ENCODE results near the gene FAM216A.

The FAM216A gene

GRCh38 chr12:110534811-110535210 lies 66.2 kb downstream of the FAM216A start:
- DNase-seq (ENCODE audit: insufficient read length, low spot score), result no peak
- no peak for TF ChIP-seq CTCF (IDR thresholded peaks at IDR 0.05; ENCODE audit: insufficient read depth, missing control alignments)
- no peak for FAIRE-seq

GRCh38 chr12:110536834-110537604 lies 68.4 kb downstream of the FAM216A start:
- no peak for TF ChIP-seq CTCF (IDR thresholded peaks at IDR 0.05; ENCODE audit: insufficient read depth, missing control alignments)
- DNase-seq (ENCODE audit: insufficient read length, low spot score) (no peak), FAIRE-seq (no peak)

DNA sequence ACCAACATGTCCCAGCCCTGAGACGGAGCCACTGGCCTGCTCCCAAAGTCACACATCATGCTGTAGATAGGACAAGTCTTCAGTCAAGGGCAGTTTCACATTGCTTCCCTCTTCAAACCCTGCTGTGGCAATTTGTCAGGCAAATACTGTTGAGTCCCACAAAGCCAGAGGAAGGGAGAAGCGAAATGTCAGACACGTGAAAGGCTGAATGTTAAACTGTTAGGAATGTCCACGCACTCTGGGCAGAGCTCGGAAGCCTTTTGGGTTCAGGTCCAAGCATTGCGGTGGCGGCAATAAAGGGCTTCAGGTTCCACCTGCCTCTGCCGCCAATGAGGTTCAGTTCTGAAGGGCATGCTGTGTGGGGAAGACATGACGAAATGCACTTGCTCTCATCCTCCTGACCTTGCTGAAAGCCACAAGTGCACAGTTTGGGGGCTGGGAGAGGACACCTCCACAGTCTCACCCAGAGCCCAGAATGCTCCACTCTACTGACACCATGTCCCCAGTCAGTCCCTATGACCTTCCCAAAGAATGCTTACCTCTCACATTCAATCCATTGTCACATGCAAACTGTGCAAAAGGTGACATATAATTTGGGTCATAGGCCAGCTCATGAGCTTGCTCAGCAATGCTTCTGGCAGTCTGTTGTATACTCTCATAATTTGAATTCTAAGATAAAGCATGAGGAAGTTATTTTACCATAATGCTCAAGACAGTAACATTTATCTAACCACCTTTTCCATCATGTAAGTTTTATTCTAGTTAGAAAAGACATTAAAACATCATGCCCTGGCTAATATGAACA lies 69.2 kb downstream of the FAM216A start:
- DNase-seq (ENCODE audit: insufficient read length, low spot score) (no peak), FAIRE-seq (no peak)
- no peak for TF ChIP-seq CTCF (IDR thresholded peaks at IDR 0.05; ENCODE audit: insufficient read depth, missing control alignments)

GRCh38 chr12:110538869-110539622 lies 70.4 kb downstream of the FAM216A start:
- TF ChIP-seq CTCF (IDR thresholded peaks at IDR 0.05; ENCODE audit: insufficient read depth, missing control alignments), result no peak
- DNase-seq (ENCODE audit: insufficient read length, low spot score) (no peak), FAIRE-seq (no peak)

Data from D721Med (cell line).